HepG2 (cell line): ENCODE results near the gene BCL2L1. TPM values are rescaled to one million over a fixed set of nuclear protein-coding genes. Genes with fewer than 3 reads are reported as not detected.

Experiments used
- AKAP8 ChIP-seq: sonication (generic); formaldehyde crosslinking; IDR thresholded peaks from 2 replicates; pipeline ENCODE4 v1.5.1; 2020; ENCODE audit warnings: mild to moderate bottlenecking, missing genetic modification reagents
- FOXO1 ChIP-seq: sonication (generic); formaldehyde crosslinking; IDR thresholded peaks from 2 replicates; pipeline ENCODE4 v1.4.0; 2020; ENCODE audit warnings: missing genetic modification reagents
- GTF2F1 ChIP-seq: fragments of 150-350 bp; IDR thresholded peaks from 2 replicates; pipeline ENCODE4 v1.6.1; 2014; ENCODE audit warnings: low read length
- GZF1 ChIP-seq: sonication (generic); formaldehyde crosslinking; IDR thresholded peaks from 2 replicates; pipeline ENCODE4 v1.5.1; 2020; ENCODE audit warnings: mild to moderate bottlenecking, missing genetic modification reagents
- HMG20A ChIP-seq: IDR thresholded peaks from 2 replicates; pipeline ENCODE4 v1.6.1; 2016; ENCODE audit warnings: borderline replicate concordance
- HOXA3 ChIP-seq: sonication (generic); formaldehyde crosslinking; IDR thresholded peaks from 2 replicates; pipeline ENCODE4 v1.5.0; 2020; ENCODE audit warnings: missing genetic modification reagents
- IRX3 ChIP-seq: sonication (generic); formaldehyde crosslinking; IDR thresholded peaks from 2 replicates; pipeline ENCODE4 v1.8.1; 2023; ENCODE audit warnings: mild to moderate bottlenecking, low read depth, missing genetic modification reagents, borderline replicate concordance
- NAIF1 ChIP-seq: sonication (generic); formaldehyde crosslinking; IDR thresholded peaks from 2 replicates; pipeline ENCODE4 v1.5.0; 2020; ENCODE audit warnings: mild to moderate bottlenecking, missing genetic modification reagents, borderline replicate concordance
- PITX1 ChIP-seq: sonication (generic); formaldehyde crosslinking; IDR thresholded peaks from 2 replicates; pipeline ENCODE4 v1.5.1; 2020; ENCODE audit warnings: mild to moderate bottlenecking, missing genetic modification reagents
- RORA ChIP-seq: sonication (generic); formaldehyde crosslinking; IDR thresholded peaks from 2 replicates; pipeline ENCODE4 v1.5.0; 2020; ENCODE audit warnings: mild to moderate bottlenecking, missing genetic modification reagents, moderate library complexity
- THAP11 ChIP-seq: IDR thresholded peaks from 2 replicates; pipeline ENCODE4 v1.6.1; 2016; ENCODE audit warnings: missing biosample characterization, missing genetic modification reagents
- TMF1 ChIP-seq: sonication (generic); formaldehyde crosslinking; IDR thresholded peaks from 2 replicates; pipeline ENCODE4 v1.8.1; 2022; ENCODE audit warnings: low read depth, missing genetic modification reagents
- ZC3H13 ChIP-seq: sonication (generic); formaldehyde crosslinking; IDR thresholded peaks from 2 replicates; pipeline ENCODE4 v1.8.1; 2023; ENCODE audit warnings: mild to moderate bottlenecking, missing genetic modification reagents, moderate library complexity
- ZNF33A ChIP-seq: sonication (generic); formaldehyde crosslinking; IDR thresholded peaks from 2 replicates; pipeline ENCODE4 v1.5.1; 2020; ENCODE audit warnings: missing genetic modification reagents, mild to moderate bottlenecking, moderate library complexity, borderline replicate concordance
- ZNF607 ChIP-seq: sonication (generic); formaldehyde crosslinking; IDR thresholded peaks from 2 replicates; pipeline ENCODE4 v1.5.1; 2020; ENCODE audit warnings: missing genetic modification reagents, mild to moderate bottlenecking, borderline replicate concordance
- ZNF773 ChIP-seq: sonication (generic); formaldehyde crosslinking; IDR thresholded peaks from 2 replicates; pipeline ENCODE4 v1.4.0; 2020; ENCODE audit warnings: missing genetic modification reagents, borderline replicate concordance
- ZNF782 ChIP-seq: sonication (generic); formaldehyde crosslinking; IDR thresholded peaks from 2 replicates; pipeline ENCODE4 v1.4.0; 2020; ENCODE audit warnings: missing genetic modification reagents, mild to moderate bottlenecking, borderline replicate concordance
- polyA plus RNA-seq, 8 experiments: library from polyadenylated mRNA; depleted of rRNA in 3 of 8; stranded (reverse) in 7 of 8; unstranded in 1 of 8; fragments of >200 nt; fragmentation: Illumina TruSeq in 4 of 8; extraction: Trizol in 4 of 8; gene quantifications; 2 replicates each; pipeline versions ENCODE4 v1.2.1 to v1.2.3, GENCODE V29; 2011 to 2016; ENCODE audit warnings: low read depth in 4 of 8, missing spikeins in 1 of 8, mixed read lengths in 1 of 8; ENCODE audit not compliant: insufficient read depth in 1 of 8
- total RNA-seq, 5 experiments: library from RNA; depleted of rRNA; stranded (reverse); fragments of >200 nt; fragmentation: Illumina TruSeq; extraction: Trizol; gene quantifications; 2 replicates each; pipeline ENCODE4 v1.2.3, GENCODE V29; 2016; ENCODE audit warnings: low read depth in 1 of 5
- TF ChIP-seq, protein P1 (sequence below): sonication (generic); formaldehyde crosslinking; IDR thresholded peaks from 2 replicates; pipeline ENCODE4 v1.8.0; 2022; ENCODE audit warnings: mild to moderate bottlenecking, missing genetic modification reagents, moderate library complexity
- TF ChIP-seq, protein P2 (sequence below): sonication (generic); formaldehyde crosslinking; IDR thresholded peaks from 2 replicates; pipeline ENCODE4 v1.8.0; 2022; ENCODE audit warnings: missing genetic modification reagents, low read depth, mild to moderate bottlenecking, borderline replicate concordance
- TF ChIP-seq, protein P3 (sequence below): sonication (generic); formaldehyde crosslinking; IDR thresholded peaks from one replicate; pipeline ENCODE4 v1.5.1; 2020; ENCODE audit warnings: mild to moderate bottlenecking, missing genetic modification reagents; ENCODE audit errors: not compliant biosample characterization

Gene BCL2L1
- total and polyA plus RNA-seq, 2 of the 13 experiments (the other 11 are each of a cell fraction or from before 2014, with no cell fraction given): 164 to 258 TPM

DNA sequence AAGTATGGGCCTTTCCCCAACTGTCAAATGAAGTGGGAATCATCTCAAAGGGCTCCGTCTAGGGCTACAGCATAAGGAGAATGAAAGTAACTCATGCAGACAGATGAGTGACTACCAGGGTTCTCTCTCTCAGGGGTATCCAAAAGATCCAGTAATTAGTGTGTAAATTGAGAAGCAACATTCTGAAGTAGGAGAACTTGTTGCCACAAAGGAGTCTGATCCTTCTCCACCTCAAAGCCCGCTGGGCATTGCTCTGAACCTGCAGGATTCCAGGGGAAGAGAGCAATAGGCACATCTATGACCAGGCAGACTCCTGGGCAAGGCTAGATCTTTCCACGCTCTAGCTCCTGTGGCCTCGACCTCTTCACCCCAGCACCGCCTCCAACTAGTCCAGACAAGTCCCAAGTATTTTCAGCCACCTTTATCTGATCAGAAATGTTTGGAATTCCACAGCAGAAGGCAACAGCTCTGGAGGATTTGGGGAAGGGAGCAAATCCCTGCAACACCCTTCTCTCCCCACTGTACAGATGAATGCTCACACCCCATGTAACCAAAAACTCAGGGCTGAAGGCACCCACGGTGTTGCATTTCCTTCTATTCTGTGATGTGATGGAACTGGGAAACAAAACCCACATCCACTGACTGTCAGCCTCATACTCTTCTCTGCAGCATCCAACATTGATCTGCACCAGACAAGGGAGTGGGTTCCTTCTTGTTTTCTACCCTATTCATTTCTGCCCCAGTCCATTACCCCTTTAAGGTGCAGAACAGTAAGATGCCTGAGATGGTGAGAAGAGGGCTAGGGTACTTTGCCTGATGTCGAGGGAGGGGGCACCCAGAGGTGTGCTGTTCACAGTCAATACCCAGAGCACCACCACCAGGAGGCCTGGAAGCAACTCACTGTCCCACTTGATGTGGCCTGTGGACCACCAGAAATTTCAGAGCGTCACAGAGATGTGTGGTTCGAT lies 44.0 kb downstream of the BCL2L1 start (continued):
- TF ChIP-seq ZNF782 (CRISPR knock-in tag): 0 out of 2 replicates have a peak, but pooled peaks have one; percentile 3
- TF ChIP-seq NAIF1 (CRISPR knock-in tag): no peak
- TF ChIP-seq HOXA3: peak; percentile 39; the same call in 1 of the 2 replicates
- no peak for TF ChIP-seq GTF2F1
- no peak for TF ChIP-seq HMG20A (CRISPR knock-in tag)
- peak; percentile 82 for TF ChIP-seq PITX1 (CRISPR knock-in tag)
- TF ChIP-seq, protein P1, sequence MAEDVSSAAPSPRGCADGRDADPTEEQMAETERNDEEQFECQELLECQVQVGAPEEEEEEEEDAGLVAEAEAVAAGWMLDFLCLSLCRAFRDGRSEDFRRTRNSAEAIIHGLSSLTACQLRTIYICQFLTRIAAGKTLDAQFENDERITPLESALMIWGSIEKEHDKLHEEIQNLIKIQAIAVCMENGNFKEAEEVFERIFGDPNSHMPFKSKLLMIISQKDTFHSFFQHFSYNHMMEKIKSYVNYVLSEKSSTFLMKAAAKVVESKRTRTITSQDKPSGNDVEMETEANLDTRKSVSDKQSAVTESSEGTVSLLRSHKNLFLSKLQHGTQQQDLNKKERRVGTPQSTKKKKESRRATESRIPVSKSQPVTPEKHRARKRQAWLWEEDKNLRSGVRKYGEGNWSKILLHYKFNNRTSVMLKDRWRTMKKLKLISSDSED: no peak
- TF ChIP-seq ZNF773 (CRISPR knock-in tag): no peak
- TF ChIP-seq, protein P2, sequence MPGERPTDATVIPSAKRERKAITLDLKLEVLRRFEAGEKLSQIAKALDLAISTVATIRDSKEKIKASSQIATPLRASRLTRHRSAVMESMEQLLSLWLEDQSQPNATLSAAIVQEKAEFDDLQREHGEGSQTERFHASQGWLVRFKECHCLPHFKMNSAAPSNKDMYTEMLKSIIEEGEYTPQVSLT (CRISPR knock-in tag): no peak
- TF ChIP-seq ZNF33A (CRISPR knock-in tag): no peak
- TF ChIP-seq ZNF607: no peak
- no peak for TF ChIP-seq RORA (CRISPR knock-in tag)
- TF ChIP-seq TMF1 (CRISPR knock-in tag): no peak
- TF ChIP-seq GZF1: peak; percentile 70; the same call in 1 of the 2 replicates
- no peak; the same call in 1 of the 2 replicates for TF ChIP-seq IRX3 (CRISPR knock-in tag)
- TF ChIP-seq, protein P3, sequence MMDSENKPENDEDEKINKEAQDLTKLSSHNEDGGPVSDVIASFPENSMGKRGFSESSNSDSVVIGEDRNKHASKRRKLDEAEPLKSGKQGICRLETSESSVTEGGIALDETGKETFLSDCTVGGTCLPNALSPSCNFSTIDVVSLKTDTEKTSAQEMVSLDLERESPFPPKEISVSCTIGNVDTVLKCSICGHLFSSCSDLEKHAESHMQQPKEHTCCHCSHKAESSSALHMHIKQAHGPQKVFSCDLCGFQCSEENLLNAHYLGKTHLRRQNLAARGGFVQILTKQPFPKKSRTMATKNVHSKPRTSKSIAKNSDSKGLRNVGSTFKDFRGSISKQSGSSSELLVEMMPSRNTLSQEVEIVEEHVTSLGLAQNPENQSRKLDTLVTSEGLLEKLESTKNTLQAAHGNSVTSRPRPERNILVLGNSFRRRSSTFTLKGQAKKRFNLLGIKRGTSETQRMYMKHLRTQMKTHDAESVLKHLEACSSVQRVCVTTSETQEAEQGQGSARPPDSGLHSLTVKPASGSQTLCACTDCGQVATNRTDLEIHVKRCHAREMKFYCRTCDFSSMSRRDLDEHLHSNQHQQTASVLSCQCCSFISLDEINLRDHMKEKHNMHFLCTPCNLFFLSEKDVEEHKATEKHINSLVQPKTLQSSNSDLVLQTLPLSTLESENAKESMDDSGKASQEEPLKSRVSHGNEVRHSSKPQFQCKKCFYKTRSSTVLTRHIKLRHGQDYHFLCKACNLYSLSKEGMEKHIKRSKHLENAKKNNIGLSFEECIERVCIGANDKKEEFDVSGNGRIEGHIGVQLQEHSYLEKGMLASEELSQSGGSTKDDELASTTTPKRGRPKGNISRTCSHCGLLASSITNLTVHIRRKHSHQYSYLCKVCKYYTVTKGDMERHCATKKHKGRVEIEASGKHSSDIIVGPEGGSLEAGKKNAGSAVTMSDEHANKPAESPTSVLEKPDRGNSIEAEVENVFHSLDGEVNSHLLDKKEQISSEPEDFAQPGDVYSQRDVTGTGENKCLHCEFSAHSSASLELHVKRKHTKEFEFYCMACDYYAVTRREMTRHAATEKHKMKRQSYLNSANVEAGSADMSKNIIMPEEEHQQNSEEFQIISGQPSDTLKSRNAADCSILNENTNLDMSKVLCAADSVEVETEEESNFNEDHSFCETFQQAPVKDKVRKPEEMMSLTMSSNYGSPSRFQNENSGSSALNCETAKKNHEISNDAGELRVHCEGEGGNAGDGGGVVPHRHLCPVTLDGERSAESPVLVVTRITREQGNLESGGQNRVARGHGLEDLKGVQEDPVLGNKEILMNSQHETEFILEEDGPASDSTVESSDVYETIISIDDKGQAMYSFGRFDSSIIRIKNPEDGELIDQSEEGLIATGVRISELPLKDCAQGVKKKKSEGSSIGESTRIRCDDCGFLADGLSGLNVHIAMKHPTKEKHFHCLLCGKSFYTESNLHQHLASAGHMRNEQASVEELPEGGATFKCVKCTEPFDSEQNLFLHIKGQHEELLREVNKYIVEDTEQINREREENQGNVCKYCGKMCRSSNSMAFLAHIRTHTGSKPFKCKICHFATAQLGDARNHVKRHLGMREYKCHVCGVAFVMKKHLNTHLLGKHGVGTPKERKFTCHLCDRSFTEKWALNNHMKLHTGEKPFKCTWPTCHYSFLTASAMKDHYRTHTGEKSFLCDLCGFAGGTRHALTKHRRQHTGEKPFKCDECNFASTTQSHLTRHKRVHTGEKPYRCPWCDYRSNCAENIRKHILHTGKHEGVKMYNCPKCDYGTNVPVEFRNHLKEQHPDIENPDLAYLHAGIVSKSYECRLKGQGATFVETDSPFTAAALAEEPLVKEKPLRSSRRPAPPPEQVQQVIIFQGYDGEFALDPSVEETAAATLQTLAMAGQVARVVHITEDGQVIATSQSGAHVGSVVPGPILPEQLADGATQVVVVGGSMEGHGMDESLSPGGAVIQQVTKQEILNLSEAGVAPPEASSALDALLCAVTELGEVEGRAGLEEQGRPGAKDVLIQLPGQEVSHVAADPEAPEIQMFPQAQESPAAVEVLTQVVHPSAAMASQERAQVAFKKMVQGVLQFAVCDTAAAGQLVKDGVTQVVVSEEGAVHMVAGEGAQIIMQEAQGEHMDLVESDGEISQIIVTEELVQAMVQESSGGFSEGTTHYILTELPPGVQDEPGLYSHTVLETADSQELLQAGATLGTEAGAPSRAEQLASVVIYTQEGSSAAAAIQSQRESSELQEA (CRISPR knock-in tag): peak; percentile 20
- no peak for TF ChIP-seq ZC3H13 (CRISPR knock-in tag)
- no peak; the same call in 1 of the 2 replicates for TF ChIP-seq FOXO1 (CRISPR knock-in tag)
- TF ChIP-seq AKAP8 (CRISPR knock-in tag): peak; percentile 78; the same call in 1 of the 2 replicates
- TF ChIP-seq THAP11: no peak
